Endothelial cell of umbilical vein (primary cell): ENCODE measurements around the gene OR5B12.

Experiments used
- CTCF ChIP-seq, 2 donors: IDR thresholded peaks; 1 replicate in 1 of 2; 2 replicates in 1 of 2; pipeline ENCODE4 v1.5.1; 2011; ENCODE audit warnings: low read length in 2 of 2, mild to moderate bottlenecking in 2 of 2, moderate library complexity in 2 of 2, control low read depth in 1 of 2, inconsistent platforms in 1 of 2, low read depth in 1 of 2; ENCODE audit not compliant: insufficient read depth in 1 of 2; ENCODE audit errors: extremely low read depth in 1 of 2
- EZH2 ChIP-seq: IDR thresholded peaks from 2 replicates; pipeline ENCODE4 v1.6.1; 2012; ENCODE audit warnings: borderline replicate concordance, low read depth, mild to moderate bottlenecking, moderate library complexity, low read length, inconsistent platforms; ENCODE audit not compliant: severe bottlenecking
- FOS ChIP-seq: IDR thresholded peaks from 2 replicates; pipeline ENCODE4 v1.6.1; 2011; ENCODE audit warnings: mild to moderate bottlenecking, low read length, moderate library complexity, borderline replicate concordance; ENCODE audit not compliant: insufficient read depth
- GATA2 ChIP-seq: IDR thresholded peaks from 2 replicates; pipeline ENCODE4 v1.7.0; 2011; ENCODE audit warnings: low read depth, mild to moderate bottlenecking, moderate library complexity, mixed read lengths, low read length; ENCODE audit not compliant: insufficient read length, insufficient read depth
- JUN ChIP-seq: IDR thresholded peaks from 2 replicates; pipeline ENCODE4 v1.6.1; 2011; ENCODE audit warnings: borderline replicate concordance, low read depth; ENCODE audit not compliant: insufficient read length, insufficient read depth
- POLR2A ChIP-seq: IDR thresholded peaks from 2 replicates; pipeline ENCODE4 v1.6.1; 2012; ENCODE audit warnings: low read depth, mild to moderate bottlenecking, control low read depth, low read length
- POLR2AphosphoS5 ChIP-seq: IDR thresholded peaks from 2 replicates; pipeline ENCODE4 v1.6.1; 2012; ENCODE audit warnings: low read depth, mild to moderate bottlenecking, control low read depth, low read length, moderate library complexity; ENCODE audit not compliant: insufficient read depth

- no peak for TF ChIP-seq CTCF (IDR thresholded peaks at IDR 0.05; ENCODE audit: extremely low read depth in 1 of 2, insufficient read depth in 1 of 2, low read depth in 1 of 2, low read length in 2 of 2)
- no peak for TF ChIP-seq POLR2A
- TF ChIP-seq POLR2AphosphoS5: no peak
- no peak for TF ChIP-seq EZH2
- no peak for TF ChIP-seq GATA2
- TF ChIP-seq JUN: no peak
- no peak for TF ChIP-seq FOS
Measured at GRCh38 chr11:58442136-58442535, at the start of gene OR5B12.
